NCI-H146 (cell line): ENCODE measurements around the gene HSD11B2.
A peak's percentile ranks its signal among the peaks of the same experiment; 100 is the strongest.
"Not testable (repeated sequence)": the region's sequence is repeated elsewhere in the genome, so short reads cannot be mapped to it uniquely, and the experiment has no call there.

Experiments
- DNase-seq: peaks from one replicate; lab custom pipeline; 2025; lab: John Stamatoyannopoulos, UW

The HSD11B2 gene

GRCh38 chr16:67415421-67415820, 15.5 kb upstream of the HSD11B2 start:
- DNase-seq, result not testable (repeated sequence)

DNA sequence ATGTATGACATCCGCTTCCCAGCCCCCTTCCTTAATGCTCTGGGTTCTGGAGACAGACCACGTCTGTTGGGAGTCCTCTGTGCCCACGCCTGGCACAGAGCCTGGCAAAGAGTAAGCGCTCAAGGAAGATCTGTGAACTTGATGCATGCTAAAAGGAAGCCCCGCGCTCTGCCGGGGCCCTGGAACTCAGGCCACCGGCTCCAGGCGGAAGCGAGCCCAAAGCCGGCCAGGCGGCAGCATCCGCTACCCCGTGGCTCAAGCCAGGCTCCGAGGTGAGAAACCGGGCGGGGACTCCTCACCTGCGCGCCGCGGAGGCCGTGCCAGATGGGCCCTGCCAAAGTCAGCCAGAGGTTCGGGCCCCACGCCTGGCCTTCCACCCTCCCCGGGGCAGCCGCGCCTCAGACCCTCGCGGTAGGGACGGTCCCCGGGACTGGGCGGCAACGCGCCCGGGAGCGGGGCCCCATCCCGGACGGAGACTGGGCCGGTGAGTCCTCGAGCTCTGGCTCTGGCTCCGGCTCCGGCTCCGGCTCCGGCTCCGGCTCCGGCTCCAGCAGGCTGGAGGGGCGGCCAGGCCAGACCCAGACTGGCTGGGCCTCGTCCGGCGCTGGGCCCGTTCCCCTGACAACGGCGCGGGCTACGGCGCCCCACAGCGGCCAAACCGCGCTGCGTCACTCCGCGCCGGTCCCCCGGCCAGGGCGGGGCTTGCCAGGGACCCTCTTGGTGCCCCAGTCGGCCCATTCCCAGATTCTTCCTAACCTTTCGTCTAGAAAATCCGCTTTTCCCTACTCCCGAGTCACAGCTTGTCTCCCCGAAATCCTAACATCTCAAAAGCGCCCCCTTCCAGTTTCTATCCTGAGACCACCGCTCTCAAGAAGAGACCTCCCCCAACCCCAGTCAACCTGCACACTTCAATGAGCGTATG, 14.8 kb upstream of the HSD11B2 start, which contains the start of gene ZDHHC1:
ZDHHC1 (minus strand) TSS at position 606 of the 922 bp plus-strand sequence. CDS start 8,702 bp downstream, outside the sequence.
- DNase-seq, result peak; percentile 51

GRCh38 chr16:67417333-67418061, 13.4 kb upstream of the HSD11B2 start:
- no peak for DNase-seq

DNA sequence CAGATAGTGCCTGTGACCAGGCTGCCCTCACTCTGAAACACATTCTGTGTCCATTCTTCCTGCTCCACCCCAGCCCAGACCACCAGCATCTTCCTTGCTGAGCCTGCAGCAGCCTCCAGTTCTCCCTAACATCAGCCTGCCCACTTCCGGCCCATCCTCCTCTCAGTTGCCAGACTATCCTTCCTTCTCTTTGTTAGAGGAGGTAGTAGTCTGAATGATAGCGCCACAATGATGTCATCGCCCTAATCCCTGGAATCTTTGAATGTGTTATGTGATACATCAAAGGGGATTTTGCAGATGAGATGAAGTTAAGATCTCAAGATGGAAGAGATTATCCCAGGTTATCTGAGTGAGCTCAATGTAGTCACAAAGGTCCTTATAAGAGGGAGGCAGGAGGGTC, 11.4 kb upstream of the HSD11B2 start:
- no peak for DNase-seq

DNA sequence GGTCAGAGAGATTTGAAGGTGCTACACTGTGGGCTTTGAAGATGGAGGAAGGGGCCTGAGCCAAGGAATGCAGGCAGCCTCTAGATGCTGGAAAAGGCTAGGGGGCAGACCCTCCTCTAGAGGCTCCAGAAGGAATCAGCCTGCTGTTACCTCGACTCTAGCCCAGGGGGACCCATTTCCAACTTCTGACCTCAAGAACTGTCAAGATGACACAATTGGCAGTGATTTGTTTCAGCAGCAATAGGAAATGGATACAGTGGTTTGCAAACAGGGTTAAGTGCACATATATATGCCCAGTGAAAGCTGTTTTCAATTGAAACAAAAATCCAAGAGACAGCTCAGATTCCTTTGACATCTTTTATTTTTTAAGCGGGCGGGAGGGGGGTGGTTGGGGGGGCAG, 11.0 kb upstream of the HSD11B2 start:
- DNase-seq, result no peak

- no peak for DNase-seq
These were observed 9.9 kb upstream of the HSD11B2 start for GRCh38 chr16:67421030-67421429.

GRCh38 chr16:67423015-67423414, 7.9 kb upstream of the HSD11B2 start:
- DNase-seq, result no peak

DNA sequence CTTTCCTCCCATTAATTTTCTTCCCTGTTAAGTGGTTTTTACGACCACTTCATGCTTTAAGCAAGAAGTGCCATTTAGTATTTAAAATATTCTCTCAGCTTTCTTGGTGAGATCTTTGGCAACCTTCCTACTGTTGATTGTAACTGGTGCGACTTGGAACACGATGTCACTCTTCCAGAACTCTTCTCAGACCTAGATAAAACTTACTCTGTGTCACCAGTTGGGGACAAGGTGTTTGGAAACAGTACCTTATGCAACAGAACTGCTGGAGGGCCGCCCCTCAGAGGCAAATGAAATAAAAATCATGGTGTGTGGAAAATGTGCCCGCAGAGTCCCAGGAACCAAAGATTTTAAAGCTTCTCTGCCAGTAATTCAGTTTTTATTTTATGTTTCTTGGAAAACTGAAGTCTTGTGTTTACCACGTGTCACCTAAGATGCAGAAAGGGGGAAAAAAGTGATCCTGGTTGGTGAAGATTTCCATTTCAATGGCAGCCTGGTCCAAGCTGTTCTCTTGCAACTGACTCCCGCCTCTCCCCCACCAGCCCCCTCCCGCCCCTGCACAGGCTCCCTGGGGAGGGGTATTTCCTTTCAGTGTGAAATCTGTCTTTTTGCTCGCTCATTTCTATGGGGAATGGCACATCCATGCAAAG, 7.2 kb upstream of the HSD11B2 start:
- no peak for DNase-seq

DNA sequence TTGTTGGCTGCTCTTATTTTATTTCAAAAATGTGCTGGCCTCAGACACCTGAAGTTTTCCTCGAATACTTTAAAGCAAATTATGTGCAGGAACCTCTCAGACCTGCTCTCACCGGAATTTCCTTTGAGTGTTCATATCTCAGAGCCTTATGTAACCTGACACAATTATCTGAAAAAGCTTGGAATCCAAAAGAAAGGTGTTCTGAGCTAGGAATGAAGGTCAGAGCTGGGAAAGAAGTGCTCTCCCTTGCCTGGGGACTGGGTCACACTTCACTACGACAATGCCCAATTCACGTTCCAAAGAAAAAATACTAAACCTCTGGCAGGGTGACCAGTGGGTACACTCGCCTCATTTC, 6.7 kb upstream of the HSD11B2 start:
- no peak for DNase-seq

- DNase-seq, result no peak
These were observed 5.9 kb upstream of the HSD11B2 start for GRCh38 chr16:67425061-67425460.

GRCh38 chr16:67425580-67425979, 5.3 kb upstream of the HSD11B2 start:
- DNase-seq, result no peak

GRCh38 chr16:67426022-67426421, 4.9 kb upstream of the HSD11B2 start:
- no peak for DNase-seq

DNA sequence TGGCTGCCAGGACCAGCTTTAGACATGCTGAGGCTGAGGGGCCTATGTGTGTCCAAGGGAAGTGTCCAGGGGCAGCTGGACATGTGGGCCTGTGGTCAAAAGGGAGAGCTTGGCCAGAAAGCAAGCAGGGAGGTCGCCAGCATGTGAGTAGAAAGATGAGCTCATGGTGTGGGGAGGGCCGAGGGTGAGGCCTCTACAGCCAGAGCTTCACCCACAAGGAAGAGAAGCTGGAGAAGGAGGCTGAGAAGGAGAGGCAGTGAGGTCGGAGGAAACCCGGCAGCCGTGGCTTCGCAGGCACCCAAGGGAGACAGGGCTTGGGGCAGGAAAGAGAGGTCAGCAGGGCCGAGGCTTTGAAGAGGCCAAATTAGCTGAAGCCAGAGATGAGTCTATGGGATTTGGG, 4.0 kb upstream of the HSD11B2 start:
- DNase-seq, result no peak

- DNase-seq, result peak; percentile 75
These were observed 2.7 kb upstream of the HSD11B2 start for GRCh38 chr16:67428146-67428731.

DNA sequence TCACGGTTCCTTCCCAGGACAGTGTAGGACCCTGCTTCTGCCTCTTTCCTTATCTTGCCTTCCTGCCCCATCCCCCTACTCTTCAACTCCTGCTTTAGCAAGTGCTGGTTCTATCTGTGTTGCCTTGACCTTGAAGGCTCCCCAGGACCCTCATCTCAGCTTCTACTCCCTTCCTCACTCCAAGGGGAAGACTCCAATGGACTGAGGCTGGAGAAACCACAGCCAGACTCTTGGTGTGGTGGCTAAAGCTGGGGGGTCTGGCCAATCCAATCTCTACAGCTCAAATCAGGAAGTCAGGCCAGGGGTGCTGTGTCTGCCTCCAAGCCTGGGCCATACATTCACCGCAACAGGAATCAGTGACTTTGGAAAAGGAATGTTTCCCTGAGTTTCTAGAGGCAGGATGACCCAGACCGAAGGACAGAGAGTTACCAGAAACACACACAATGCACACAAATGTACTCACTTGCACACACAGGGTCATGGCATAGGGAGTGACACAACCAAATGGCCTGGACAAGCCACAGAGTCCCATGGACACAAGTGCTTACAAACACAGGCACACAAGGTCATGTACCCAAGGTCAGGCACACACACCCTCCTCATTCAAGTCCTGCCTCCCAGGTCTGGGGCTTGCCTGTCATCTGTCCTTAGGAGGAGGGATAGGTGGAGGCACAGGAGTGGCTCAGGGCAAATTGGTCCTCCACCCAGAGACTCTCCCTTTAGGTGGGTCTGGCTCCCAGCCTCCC, 1.7 kb upstream of the HSD11B2 start:
- no peak for DNase-seq

- no peak for DNase-seq
These were observed 970 bp upstream of the HSD11B2 start for GRCh38 chr16:67429799-67430503.

DNA sequence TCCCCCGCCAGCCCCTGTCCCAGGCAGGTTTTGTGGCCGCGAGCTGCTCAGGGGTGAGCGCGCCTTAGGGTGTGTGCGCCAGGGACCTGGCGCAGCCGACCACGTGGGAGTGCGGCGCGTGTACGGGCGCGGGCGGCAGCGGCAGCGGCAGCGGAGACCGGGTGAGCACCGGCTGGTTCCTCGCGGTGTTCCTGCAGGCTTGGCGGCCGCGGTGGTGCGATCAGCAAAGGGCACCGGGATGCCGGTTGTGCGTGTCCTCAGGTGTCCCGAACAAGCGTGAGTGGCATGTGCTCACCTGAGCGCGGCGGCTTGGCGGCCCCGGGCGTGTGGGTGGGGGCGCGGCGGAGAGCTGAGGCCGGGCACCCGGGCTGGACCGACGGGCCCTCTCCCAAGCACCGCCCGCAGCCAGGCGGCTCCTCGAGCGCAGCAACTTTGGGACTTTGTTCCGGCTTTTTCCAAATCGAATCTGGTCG, 381 bp upstream of the HSD11B2 start:
- peak; percentile 35 for DNase-seq

GRCh38 chr16:67431775-67432505, 1.0 kb downstream of the HSD11B2 start:
- peak; percentile 69 for DNase-seq

DNA sequence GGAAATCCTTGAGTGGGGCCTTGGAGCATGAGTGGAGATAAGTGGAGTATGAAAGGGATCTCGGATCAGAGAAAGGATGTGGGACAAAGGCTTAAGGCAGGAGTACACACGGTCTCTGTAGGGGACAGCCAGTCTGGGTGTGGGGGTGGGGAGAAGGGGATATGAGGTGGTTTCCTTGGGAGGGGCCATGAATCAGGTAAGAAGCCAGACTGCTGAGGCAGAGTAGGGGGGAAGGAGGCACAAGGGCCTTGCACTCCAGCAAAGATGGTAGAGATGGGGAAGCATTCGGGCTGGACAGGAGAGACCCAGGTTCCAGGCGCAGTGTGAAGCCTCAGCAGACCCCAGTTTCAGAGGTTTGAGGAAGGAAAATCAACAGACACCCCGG, 1.6 kb downstream of the HSD11B2 start:
- DNase-seq, result no peak

DNA sequence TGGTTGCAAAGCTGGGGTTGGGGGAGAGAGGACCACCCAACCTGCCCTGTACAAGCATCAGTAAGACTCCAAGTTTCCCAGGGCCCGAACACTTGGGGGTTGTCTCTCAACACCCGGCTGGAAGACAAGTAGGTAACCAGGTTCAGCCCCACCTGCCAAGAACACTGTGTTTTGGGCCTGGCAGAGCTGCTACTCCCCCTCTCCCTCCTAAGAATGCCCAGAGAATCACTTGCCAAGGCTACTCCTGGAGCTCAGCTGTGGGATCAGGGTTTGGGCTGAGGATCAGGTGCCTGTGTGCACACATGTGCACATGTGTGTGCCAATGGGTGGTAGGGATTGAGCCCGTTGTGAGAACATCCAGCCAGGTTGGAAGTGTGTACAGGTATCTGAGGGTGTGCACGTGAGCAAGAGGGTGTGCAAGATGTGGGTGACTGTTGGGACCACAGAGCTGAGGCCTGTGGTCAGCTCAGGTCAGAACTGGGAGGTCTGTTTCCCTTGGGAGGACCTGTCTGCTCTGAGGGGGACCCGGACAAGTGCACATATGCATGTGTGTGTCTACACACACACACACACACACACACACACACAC, 2.3 kb downstream of the HSD11B2 start:
- no peak for DNase-seq
